Raji (cell line): ENCODE measurements around the gene LIN28B.

Source experiments
- POLR2A ChIP-seq: IDR thresholded peaks from 2 replicates; pipeline ENCODE4 v1.6.1; 2011; ENCODE audit warnings: low read depth, low read length, control low read depth; ENCODE audit not compliant: insufficient read depth

Gene LIN28B

GRCh38 chr6:104956731-104957294, at the start of gene LIN28B:
TSS of gene LIN28B (plus strand) at chr6:104957107. CDS start at chr6:104957251, 144 bp downstream.
- no peak for TF ChIP-seq POLR2A

GRCh38 chr6:104908031-104908887, 48.6 kb upstream of the LIN28B start:
- TF ChIP-seq POLR2A = no peak

- no peak for TF ChIP-seq POLR2A
These were observed 47.9 kb upstream of the LIN28B start for GRCh38 chr6:104908888-104909525.

GRCh38 chr6:104921896-104922295, 35.0 kb upstream of the LIN28B start:
- TF ChIP-seq POLR2A = no peak

- TF ChIP-seq POLR2A = no peak
These were observed 28.8 kb upstream of the LIN28B start for GRCh38 chr6:104928141-104928540.

GRCh38 chr6:104929353-104929752, 27.6 kb upstream of the LIN28B start:
- TF ChIP-seq POLR2A = no peak

- TF ChIP-seq POLR2A = no peak
These were observed 26.0 kb upstream of the LIN28B start for GRCh38 chr6:104930939-104931338.

- TF ChIP-seq POLR2A = no peak
These were observed 20.0 kb upstream of the LIN28B start for GRCh38 chr6:104936766-104937535.

DNA sequence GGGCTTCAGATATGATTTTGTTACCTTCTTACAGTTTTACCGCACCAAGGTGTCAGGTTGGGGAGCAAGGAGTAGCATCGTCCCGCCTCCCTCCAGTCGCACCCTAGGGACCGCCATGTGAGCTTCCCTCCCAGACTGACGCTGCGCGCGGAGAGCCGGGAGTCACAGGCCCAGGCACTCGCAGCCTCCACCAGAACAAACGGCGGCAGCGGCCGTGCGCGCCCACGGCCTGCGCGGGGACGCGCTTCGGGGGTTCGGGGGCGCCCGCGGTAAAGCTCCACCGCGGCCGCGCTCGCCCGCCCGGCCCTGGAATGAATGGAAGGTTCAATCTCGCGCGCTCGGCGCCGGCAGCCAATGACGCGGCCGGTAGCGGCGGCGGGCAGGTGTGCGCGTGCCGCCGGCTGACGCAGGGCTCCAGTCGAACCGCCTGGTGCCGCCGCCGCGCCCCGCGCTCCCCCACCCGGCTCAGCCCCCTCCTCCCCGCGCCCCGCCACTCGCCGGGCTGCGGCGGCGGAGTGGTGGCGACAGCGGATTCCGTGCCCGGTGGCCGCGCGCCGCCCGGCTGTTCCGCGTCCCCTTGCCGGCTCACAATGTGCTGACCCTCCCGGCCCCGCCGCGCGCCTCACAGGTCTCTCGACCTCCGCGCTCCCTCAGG, 16.5 kb upstream of the LIN28B start:
- TF ChIP-seq POLR2A = no peak

DNA sequence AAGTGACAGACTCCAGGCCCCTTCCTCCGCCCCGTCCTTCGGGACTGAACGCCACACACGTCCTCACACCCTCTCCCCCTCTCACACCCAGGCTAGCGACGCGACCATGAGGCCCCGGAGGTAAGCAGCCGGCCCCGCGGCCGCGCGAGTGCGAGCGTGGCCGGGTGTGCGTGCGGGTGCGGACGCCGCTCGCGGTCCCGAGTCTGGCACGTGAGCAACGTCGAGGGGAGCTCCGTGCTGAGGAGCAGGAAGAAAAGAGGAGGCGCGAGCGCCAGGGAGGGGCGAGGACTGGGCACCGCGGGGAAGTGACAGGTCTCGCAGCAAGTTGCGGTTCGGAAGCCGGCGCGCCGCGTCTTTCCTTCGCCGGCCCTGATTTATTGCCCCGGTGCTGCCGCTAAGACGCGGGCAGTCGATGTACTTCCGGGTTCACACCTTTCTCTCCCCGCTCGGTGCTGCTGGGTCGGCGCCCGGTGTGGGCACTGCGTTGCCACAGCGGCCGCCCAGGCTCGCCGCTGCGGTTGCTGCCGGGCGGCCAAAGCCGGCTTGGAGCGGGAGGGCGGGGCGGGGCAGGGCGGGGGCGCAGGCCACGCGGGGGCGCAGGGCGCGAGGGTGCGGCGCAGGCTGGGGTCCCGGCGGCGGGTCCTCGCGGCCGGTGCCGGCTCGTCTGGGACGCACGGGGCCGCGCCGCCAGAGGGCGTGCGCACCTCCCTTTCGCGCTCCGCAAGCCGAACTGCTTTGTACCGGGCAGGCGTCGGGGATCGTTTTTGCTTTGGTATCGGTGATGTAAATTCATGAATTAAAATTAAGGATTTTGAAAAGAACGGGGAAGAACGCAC, 15.8 kb upstream of the LIN28B start:
- no peak for TF ChIP-seq POLR2A

DNA sequence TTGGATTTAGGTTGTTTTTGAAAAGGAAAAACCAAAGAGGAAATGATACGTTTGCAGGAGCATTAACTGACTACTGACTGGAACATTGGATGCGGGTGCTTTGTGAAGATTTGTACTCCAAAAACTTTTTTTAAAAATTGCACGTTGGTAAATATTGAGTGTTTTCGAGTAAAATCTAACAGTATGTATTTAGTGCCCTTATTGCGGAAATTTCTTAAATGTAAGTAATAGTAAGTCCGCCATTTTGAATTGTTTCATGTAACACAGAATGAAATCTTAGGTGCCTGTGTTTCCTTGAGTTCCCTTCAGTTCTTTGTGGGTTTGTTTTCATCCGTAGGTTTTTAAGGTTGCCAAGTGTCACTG, 15.2 kb upstream of the LIN28B start:
- TF ChIP-seq POLR2A = no peak

DNA sequence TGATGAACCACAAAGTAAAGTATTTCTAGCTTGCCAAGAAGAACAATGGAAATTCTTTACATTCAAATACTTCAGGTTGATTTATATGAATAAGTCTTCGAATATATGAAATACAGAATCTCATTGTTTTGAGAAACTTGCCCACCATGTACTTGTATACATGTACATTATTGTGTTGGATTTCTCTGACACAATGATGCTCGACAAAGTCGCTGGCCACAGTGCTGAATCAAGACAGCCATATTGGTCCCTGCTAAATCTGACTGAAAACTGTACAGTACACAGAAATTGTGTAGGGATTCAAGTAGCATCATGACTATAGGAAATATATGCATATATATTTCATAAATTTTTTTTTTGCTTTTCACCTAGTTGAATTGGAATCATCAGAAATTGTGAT, 13.1 kb upstream of the LIN28B start:
- no peak for TF ChIP-seq POLR2A

DNA sequence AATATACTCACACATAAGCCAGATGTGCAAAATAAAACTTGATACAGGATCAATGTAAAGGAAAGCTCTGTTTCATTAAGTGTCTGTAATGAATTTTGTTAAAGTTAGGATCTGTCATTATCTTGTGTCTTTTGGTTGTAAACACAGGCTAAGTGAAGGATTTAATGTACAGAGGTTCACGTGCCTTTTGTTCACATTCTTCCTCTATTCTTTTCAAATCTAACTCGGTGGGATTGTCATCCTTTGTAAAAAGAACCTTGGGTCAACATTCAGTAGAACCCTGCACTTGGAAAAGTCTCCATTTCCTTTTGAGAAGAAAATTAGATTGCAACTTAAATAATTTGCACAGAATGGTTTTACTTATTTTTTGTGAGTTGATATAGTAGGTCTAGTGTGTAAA, 7.7 kb upstream of the LIN28B start:
- no peak for TF ChIP-seq POLR2A

- no peak for TF ChIP-seq POLR2A
These were observed 5.2 kb upstream of the LIN28B start for GRCh38 chr6:104951677-104952076.
